Measurements from ENCODE around the gene PNKD.

Gene PNKD

GRCh38 chr2:218257390-218257981 lies 12.8 kb upstream of the PNKD start:
- TF ChIP-seq CTCF (IDR thresholded peaks at IDR 0.05) = peak; percentile 62

- no peak for TF ChIP-seq CTCF (IDR thresholded peaks at IDR 0.05)
These were observed 11.0 kb upstream of the PNKD start for GRCh38 chr2:218259099-218259961.

GRCh38 chr2:218260166-218260565 lies 10.2 kb upstream of the PNKD start:
- TF ChIP-seq CTCF (IDR thresholded peaks at IDR 0.05) = no peak

- TF ChIP-seq CTCF (IDR thresholded peaks at IDR 0.05) = no peak
These were observed 9.4 kb upstream of the PNKD start, which contains the start of gene GPBAR1 for GRCh38 chr2:218260742-218261422. TSS of gene GPBAR1 (plus strand) at chr2:218261015. CDS start at chr2:218262725, 1,710 bp downstream.

- no peak for TF ChIP-seq CTCF (IDR thresholded peaks at IDR 0.05)
These were observed 8.7 kb upstream of the PNKD start for GRCh38 chr2:218261423-218262236.

GRCh38 chr2:218262237-218262600 lies 8.1 kb upstream of the PNKD start:
- TF ChIP-seq CTCF (IDR thresholded peaks at IDR 0.05) = no peak
